GOT3 (cell line): ENCODE measurements around the gene KCNJ18.
"Not testable (repeated sequence)": the region's sequence is repeated elsewhere in the genome, so short reads cannot be mapped to it uniquely, and the experiment has no call there.

Source experiments
- DNase-seq: peaks from one replicate; lab custom pipeline; 2025; ENCODE audit warnings: mixed read lengths; lab: John Stamatoyannopoulos, UW

Gene KCNJ18

GRCh38 chr17:21724216-21725006 lies 32.1 kb downstream of the KCNJ18 start:
- DNase-seq = not testable (repeated sequence)

GRCh38 chr17:21731076-21731475 lies 38.8 kb downstream of the KCNJ18 start:
- DNase-seq = not testable (repeated sequence)

GRCh38 chr17:21733931-21734330 lies 41.6 kb downstream of the KCNJ18 start:
- DNase-seq = not testable (repeated sequence)

- not testable (repeated sequence) for DNase-seq
Observed at GRCh38 chr17:21735814-21736213, 43.5 kb downstream of the KCNJ18 start.

- DNase-seq = not testable (repeated sequence)
Observed at GRCh38 chr17:21737015-21737580, 44.8 kb downstream of the KCNJ18 start.

GRCh38 chr17:21738241-21738640 lies 45.9 kb downstream of the KCNJ18 start:
- DNase-seq = not testable (repeated sequence)

- not testable (repeated sequence) for DNase-seq
Observed at GRCh38 chr17:21738877-21739474, 46.7 kb downstream of the KCNJ18 start.

GRCh38 chr17:21739485-21739884 lies 47.2 kb downstream of the KCNJ18 start:
- not testable (repeated sequence) for DNase-seq

- DNase-seq = not testable (repeated sequence)
Observed at GRCh38 chr17:21740836-21741235, 48.5 kb downstream of the KCNJ18 start.

GRCh38 chr17:21741520-21741919 lies 49.2 kb downstream of the KCNJ18 start:
- DNase-seq = not testable (repeated sequence)

GRCh38 chr17:21742326-21742725 lies 50.0 kb downstream of the KCNJ18 start:
- DNase-seq = no peak

GRCh38 chr17:21744151-21744550 lies 51.8 kb downstream of the KCNJ18 start:
- DNase-seq = not testable (repeated sequence)

- not testable (repeated sequence) for DNase-seq
Observed at GRCh38 chr17:21744621-21745020, 52.3 kb downstream of the KCNJ18 start.

GRCh38 chr17:21745385-21746054 lies 53.2 kb downstream of the KCNJ18 start:
- not testable (repeated sequence) for DNase-seq

GRCh38 chr17:21746415-21746814 lies 54.1 kb downstream of the KCNJ18 start:
- not testable (repeated sequence) for DNase-seq

- not testable (repeated sequence) for DNase-seq
Observed at GRCh38 chr17:21747195-21747915, 55.0 kb downstream of the KCNJ18 start.

- not testable (repeated sequence) for DNase-seq
Observed at GRCh38 chr17:21748686-21749085, 56.4 kb downstream of the KCNJ18 start.

GRCh38 chr17:21749696-21750531 lies 57.6 kb downstream of the KCNJ18 start:
- not testable (repeated sequence) for DNase-seq

- not testable (repeated sequence) for DNase-seq
Observed at GRCh38 chr17:21751111-21751510, 58.8 kb downstream of the KCNJ18 start.
